Left ventricle myocardium inferior (tissue), 1 donor: ENCODE results near the gene BAIAP2L2. TPM values are rescaled to one million over a fixed set of nuclear protein-coding genes. Genes with fewer than 3 reads are reported as not detected.

Source experiments
- DNase-seq: peaks from one replicate; pipeline ENCODE4 v3.0.0-alpha.2; 2020
- H3K27ac ChIP-seq: fragments of 200-600 bp; replicated peaks from 2 replicates; pipeline ENCODE4 v1.8.0; 2021
- H3K27me3 ChIP-seq: fragments of 200-600 bp; 2 replicates; pipeline ENCODE4 v1.8.0; 2021; ENCODE audit warnings: low read depth
- H3K36me3 ChIP-seq: fragments of 200-600 bp; 2 replicates; pipeline ENCODE4 v1.8.0; 2021
- H3K4me1 ChIP-seq: fragments of 200-600 bp; 2 replicates; pipeline ENCODE4 v1.8.0; 2021
- H3K4me3 ChIP-seq: fragments of 200-600 bp; 2 replicates; pipeline ENCODE4 v1.8.0; 2021; ENCODE audit warnings: mild to moderate bottlenecking, moderate library complexity
- H3K9me3 ChIP-seq: fragments of 200-600 bp; replicated peaks from 2 replicates; pipeline ENCODE4 v1.8.0; 2021
- intact Hi-C: fragments of 100-400 bp; cut with micrococcal nuclease; formaldehyde crosslinking; loops from one replicate; pipeline ENCODE4 v1.11.0; 2022
- total RNA-seq: library from RNA; stranded (reverse); fragmentation: NEBNext Ultra II Directional; extraction: Animal tissue kit (Norgen Biotek cat#: 25700); gene quantifications from one replicate; pipeline ENCODE4 v1.2.1, GENCODE V29; 2021
- TF ChIP-seq, protein P1 (sequence below): fragments of 200-600 bp; IDR thresholded peaks from 2 replicates; pipeline ENCODE4 v1.8.0; 2021; ENCODE audit warnings: antibody characterized with exemption, mild to moderate bottlenecking, borderline replicate concordance
- donor health status: DM: no; HTN: yes; CAD: no; lungs with severe emphysema.

Gene BAIAP2L2
- total RNA-seq, 1 donor from 2014 or later = 0.16 TPM

DNA sequence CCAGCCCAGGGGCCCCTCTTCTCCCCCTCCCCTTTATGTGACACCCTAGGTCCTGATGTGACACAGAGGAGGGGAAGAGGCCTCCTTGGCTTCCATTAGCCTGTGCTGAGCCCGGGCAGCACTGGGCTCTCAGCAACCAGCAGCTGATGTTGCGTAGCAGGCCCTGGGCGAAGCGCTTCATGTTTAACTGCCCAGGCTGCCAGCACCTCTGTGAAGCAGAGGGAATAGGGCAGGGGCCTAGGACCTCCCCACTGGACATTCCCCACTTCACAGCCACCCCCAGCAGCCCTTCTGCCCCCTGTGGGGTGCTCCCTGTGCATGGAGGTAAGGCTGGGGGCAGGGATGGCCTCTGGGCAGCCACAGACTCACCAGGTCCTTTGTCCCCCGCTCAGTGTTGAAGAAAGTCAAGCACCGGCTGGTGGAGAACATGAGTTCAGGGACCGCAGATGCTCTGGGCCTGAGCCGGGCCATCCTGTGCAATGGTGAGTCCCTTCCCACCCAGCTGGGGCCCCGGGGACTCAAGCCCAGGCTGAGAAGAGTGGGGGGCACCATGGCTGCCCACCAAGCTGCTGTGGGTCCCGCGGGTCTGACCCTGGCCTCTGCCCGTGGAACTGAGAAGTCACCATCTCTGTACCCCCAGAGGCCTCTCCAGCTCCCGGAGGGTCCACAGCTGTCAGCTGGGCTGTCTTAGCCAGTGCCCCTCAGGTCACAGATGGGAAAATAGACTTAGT, 41.7 kb downstream of the BAIAP2L2 start:
- TF ChIP-seq, protein P1, sequence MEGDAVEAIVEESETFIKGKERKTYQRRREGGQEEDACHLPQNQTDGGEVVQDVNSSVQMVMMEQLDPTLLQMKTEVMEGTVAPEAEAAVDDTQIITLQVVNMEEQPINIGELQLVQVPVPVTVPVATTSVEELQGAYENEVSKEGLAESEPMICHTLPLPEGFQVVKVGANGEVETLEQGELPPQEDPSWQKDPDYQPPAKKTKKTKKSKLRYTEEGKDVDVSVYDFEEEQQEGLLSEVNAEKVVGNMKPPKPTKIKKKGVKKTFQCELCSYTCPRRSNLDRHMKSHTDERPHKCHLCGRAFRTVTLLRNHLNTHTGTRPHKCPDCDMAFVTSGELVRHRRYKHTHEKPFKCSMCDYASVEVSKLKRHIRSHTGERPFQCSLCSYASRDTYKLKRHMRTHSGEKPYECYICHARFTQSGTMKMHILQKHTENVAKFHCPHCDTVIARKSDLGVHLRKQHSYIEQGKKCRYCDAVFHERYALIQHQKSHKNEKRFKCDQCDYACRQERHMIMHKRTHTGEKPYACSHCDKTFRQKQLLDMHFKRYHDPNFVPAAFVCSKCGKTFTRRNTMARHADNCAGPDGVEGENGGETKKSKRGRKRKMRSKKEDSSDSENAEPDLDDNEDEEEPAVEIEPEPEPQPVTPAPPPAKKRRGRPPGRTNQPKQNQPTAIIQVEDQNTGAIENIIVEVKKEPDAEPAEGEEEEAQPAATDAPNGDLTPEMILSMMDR = no peak
- H3K27ac ChIP-seq = peak overlapping the region; percentile 91
- intact Hi-C loops = no loop called here
- H3K4me1 ChIP-seq = peaks cover 51% of the 10 kb centered on the region
- no peaks in the 10 kb centered on the region for H3K27me3 ChIP-seq
- DNase-seq = no peak
- peaks cover 55% of the 10 kb centered on the region for H3K36me3 ChIP-seq
- H3K4me3 ChIP-seq = peak overlapping the region; percentile 60
- no peaks in the 10 kb centered on the region for H3K9me3 ChIP-seq

DNA sequence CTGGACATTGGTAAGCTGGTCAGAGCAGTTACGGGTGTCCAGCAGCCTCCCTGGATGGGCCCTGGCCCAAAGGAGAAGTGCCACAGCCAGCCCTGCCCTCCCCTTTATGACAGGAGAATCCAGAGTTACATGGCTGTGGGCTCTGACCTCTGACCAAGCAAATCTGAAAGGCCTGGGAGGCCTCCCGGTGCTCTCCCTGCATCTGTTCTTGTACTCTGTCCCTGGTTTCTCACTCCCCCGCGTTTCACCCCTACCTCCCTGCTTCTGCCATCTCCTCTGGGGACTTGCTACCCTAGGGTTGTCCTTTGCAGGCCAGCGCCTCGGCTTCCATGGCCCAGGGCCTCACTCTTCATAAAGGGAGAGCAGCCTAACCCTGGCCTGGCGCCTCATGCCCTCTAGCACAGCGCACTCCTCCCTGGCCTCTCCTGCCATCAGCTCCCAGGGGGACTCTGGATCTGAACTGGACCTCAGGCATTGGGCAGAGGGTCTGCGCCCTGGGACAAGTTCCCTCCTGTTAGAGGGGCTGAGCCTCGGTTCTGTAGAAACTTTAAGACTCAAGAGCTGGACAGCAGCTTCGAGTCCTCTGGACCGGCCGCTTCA, 42.6 kb downstream of the BAIAP2L2 start:
- H3K27me3 ChIP-seq = no peaks in the 10 kb centered on the region
- no peaks in the 10 kb centered on the region for H3K9me3 ChIP-seq
- DNase-seq = no peak
- H3K36me3 ChIP-seq = peaks cover 46% of the 10 kb centered on the region
- H3K4me1 ChIP-seq = peaks cover 56% of the 10 kb centered on the region
- intact Hi-C loops = no loop called here
- H3K27ac ChIP-seq = peak overlapping the region; percentile 91
- TF ChIP-seq, protein P1 = no peak
- H3K4me3 ChIP-seq = peak overlapping the region; percentile 60

DNA sequence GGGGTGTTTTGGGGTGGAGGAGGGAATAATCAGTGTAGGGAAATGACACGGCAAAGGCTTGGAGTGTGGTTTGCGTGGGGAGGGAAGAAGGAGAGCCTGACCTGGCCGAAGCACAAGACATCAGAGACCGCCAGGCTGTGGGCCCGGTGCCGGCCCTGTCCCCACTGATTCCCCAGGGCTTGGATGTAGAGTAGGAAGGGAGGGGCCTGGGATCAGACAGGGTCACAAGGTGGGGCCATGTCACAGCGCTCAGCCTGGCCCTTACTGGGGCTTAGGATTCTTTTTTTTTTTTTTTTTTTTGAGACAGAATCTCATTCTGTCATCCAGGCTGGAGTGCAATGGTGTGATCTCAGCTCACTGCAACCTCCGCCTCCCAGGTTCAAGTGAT, 43.5 kb downstream of the BAIAP2L2 start:
- Histone ChIP-seq H3K4me1 (peaks cover 61% of the 10 kb centered on the region), H3K27ac (peak overlapping the region; percentile 91), H3K4me3 (no peak overlapping the region), H3K36me3 (peaks cover 37% of the 10 kb centered on the region), H3K9me3 (no peaks in the 10 kb centered on the region), H3K27me3 (no peaks in the 10 kb centered on the region)
- intact Hi-C loops = no loop called here
- TF ChIP-seq, protein P1 = no peak
- DNase-seq = no peak

DNA sequence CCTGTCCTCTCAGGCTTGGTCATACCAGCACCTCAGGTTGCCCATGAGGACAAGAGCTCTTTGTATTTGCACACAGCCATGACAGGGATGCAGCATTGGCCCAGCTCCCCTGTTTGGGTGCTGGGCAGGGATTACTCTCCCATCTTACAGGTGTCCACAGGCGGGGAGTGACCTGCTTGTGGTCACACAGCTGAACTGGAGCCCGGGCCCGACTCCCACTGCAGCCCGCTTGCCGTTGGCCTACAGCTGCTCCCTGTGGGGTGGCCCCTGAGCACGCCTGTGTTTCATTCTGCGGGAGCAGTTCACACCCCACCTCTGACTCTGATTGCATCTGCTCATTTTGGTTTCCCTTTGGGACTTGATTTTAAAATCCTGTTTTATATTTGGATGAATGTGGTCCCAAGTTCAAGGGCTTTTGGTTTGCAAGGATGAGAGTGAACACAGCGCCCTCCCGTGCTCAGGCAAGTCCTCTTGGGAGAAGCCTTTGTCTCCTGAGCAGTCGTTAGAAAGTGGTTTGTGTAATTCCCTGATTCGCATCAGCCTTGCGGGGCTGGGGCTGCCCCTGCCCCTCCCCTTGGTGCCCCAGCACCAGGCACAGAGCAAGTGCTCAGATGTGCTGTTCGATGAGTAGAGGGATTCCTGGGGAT, 44.0 kb downstream of the BAIAP2L2 start:
- intact Hi-C loops = no loop called here
- peak overlapping the region; percentile 91 for H3K27ac ChIP-seq
- TF ChIP-seq, protein P1 = no peak
- H3K36me3 ChIP-seq = peaks cover 33% of the 10 kb centered on the region
- H3K4me3 ChIP-seq = no peak overlapping the region
- H3K9me3 ChIP-seq = no peaks in the 10 kb centered on the region
- no peak for DNase-seq
- no peaks in the 10 kb centered on the region for H3K27me3 ChIP-seq
- H3K4me1 ChIP-seq = peaks cover 58% of the 10 kb centered on the region

DNA sequence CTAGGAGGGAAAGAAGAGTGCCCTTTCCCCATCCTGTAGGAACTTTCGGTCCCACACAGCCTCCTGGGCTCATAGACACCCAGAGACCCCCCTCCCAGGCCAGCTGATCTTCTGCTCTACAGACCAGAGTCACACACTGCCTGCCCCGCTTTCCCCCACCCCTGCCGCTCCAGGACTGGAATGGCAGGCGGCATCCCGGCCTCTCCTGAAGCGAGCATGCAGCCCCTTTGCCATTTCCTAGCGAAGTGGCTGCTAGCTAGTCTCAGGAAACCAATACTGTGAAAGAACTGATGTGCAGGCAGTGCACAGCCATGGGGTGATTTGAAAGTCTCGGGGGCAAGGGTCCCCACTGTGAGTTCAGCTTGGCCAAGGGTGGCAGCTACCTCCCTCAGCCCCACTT, 44.9 kb downstream of the BAIAP2L2 start:
- no peaks in the 10 kb centered on the region for H3K9me3 ChIP-seq
- intact Hi-C loops = no loop called here
- H3K27me3 ChIP-seq = no peaks in the 10 kb centered on the region
- peaks cover 49% of the 10 kb centered on the region for H3K4me1 ChIP-seq
- H3K4me3 ChIP-seq = no peak overlapping the region
- DNase-seq = no peak
- TF ChIP-seq, protein P1 = no peak
- H3K27ac ChIP-seq = no peak overlapping the region
- H3K36me3 ChIP-seq = peaks cover 27% of the 10 kb centered on the region
